GM04503 (cell line): ENCODE measurements around the gene ERN1.

ENCODE experiments used
- DNase-seq: peaks from one replicate; pipeline ENCODE4 v3.0.0-alpha.2; 2012; ENCODE audit warnings: low read depth

ERN1 gene

DNA sequence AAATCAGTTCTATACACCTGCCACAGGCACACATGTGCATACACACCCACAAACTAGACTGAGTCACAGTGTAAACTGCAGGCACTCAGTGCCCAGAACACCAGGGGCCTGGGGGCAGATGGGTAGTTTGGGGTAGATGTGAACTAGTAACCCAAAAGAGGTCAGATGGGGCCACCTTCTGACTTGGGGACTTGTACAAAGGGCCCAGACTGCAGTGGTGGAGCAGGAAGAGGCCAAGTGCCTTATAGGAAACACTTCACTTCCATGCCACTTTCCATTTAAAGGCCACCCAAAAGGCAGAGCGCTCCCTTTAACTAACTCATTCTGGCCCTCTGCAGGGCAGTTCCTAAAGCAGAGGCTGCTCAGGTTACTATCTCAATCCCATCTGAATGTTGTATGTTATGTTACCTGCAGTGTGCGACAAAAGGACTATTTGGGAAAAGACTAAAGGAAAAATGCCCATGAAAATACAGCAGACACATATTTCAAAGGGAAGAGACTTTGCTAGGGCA is 27.8 kb upstream of the ERN1 start:
- DNase-seq = no peak

- no peak for DNase-seq
Observed at GRCh38 chr17:64156670-64157069, 26.7 kb upstream of the ERN1 start.

DNA sequence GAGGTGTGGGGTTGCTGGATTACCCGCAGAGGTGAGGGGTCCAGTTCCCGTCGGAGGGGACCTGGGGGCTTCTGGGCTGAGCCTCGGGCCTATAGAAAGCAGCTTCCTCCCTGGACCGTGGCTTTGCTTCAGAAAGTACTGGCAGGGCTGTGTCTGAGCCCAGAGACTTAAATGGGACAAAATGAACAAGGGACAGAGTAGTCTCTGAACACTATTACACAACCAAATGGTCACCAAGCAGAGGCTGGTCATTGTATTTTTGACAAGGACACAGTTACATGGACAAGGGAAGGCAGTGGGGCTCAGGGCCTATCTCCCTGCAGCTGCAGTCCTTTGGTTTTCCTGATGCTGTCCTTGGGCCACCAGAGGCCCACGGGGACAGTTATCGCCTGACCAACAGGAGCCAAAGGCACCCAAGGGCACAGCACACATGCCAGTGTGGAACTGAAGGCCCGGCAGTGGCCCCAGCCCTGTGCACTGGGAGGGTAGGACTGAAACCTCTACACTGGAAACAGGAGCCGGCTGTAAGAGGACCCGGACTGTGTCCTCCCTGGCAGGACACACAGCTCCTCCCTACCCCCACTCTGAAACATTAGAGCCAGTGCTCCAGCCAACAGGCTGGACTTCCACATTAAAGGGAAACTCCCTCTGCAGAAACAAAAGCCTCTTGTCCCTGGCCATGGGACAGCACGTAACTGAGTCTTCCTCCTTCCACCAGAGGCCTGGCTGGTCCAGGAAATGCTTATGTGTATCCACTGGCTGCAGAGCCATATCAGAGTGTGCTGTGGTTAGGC is 26.0 kb upstream of the ERN1 start:
- DNase-seq = no peak

DNA sequence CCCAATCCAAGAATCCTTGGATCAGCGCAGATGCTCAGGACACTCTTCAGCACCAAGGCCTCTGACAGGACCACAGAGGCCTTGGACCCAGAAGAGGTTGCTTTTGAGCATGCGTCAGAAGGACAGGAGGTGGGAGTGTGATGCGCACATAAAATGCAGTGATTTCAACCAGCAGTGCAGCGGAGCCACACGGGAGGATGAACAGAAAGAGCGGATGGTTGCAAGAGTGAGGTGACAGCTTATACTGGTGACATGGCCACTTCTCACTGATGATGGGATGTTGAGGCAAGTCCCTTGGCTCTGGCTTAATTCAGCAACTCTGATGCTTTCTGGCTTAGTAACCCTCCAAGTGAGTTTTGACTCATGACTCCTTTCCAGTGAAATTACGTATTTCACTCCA is 25.2 kb upstream of the ERN1 start:
- DNase-seq = no peak

GRCh38 chr17:64154717-64155116 is 24.8 kb upstream of the ERN1 start:
- DNase-seq = no peak

- no peak for DNase-seq
Observed at GRCh38 chr17:64154313-64154695, 24.4 kb upstream of the ERN1 start.

- DNase-seq = no peak
Observed at GRCh38 chr17:64153565-64154312, 23.8 kb upstream of the ERN1 start.

- DNase-seq = no peak
Observed at GRCh38 chr17:64152428-64153125, 22.6 kb upstream of the ERN1 start.

GRCh38 chr17:64151016-64151368 is 21.0 kb upstream of the ERN1 start:
- no peak for DNase-seq

DNA sequence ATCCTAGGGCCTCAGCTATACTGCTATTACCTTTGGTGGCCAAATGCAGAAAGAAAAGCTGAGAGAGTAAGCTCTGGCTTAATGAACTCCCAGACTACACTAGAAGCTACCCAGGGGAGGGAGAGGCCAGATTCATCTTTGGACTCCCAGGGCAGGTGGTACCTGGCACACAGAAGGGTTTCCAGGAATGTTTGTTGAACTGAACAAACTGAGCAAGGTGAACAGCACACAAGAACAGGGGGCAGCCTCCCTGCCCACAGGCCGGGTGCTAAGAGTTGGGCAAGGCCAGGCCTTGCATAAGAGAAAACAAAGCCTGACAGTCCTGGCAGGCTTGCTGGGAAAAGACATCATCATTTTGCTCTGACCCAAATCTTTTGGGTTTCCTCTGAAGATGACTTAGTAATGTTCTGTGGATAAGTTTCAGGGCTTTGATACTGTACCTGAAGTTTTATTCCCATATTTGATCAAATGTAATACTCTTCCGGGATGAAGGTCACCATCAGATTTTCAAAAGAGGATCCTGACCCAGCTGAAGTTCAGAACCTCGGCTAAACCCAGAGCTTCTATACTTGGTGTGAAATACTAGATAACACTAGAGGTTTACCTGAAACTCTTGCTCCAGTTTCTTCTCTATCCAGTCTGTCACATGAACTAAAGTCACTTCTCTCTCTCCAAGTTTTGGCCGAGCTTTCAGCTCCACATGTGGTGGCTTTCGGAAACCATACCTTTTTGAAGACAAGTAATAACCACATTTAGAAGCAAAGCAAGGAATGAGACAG is 20.5 kb upstream of the ERN1 start:
- no peak for DNase-seq

GRCh38 chr17:64149196-64149595 is 19.3 kb upstream of the ERN1 start:
- no peak for DNase-seq

GRCh38 chr17:64148699-64149098 is 18.8 kb upstream of the ERN1 start:
- no peak for DNase-seq

DNA sequence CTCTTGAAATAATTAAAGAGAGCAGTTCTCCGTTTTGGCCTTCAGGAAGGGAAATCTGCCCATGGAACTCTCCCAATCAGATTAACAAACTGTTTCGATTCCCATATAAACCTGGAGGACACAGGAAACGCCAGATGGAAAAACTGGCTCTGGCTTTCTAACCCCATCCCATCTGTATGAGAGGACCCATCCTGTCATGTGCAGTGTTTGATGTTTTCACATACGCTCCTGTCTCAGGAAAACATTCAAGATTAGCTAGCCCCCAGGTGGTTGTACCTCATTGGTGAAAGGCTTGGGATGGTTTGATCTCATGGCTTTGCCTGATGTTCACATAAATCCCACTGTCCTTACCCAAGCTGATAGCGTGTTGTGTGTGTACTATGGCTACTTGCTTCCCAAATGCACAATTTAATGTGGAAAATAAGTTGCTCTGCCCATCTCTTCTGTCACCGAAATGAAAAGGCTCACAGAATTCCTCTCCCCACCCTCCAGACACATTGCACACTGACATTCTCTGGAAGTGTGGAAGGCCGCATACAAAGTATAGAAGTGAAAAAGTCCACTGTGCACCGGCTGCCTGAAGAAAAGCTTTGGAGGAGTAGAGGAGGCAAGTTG is 18.2 kb upstream of the ERN1 start:
- no peak for DNase-seq

GRCh38 chr17:64147110-64148016 is 17.4 kb upstream of the ERN1 start:
- no peak for DNase-seq

- DNase-seq = no peak
Observed at GRCh38 chr17:64146418-64147109, 16.6 kb upstream of the ERN1 start.

- DNase-seq = peak; percentile 96
Observed at GRCh38 chr17:64145751-64146417, 15.9 kb upstream of the ERN1 start.

DNA sequence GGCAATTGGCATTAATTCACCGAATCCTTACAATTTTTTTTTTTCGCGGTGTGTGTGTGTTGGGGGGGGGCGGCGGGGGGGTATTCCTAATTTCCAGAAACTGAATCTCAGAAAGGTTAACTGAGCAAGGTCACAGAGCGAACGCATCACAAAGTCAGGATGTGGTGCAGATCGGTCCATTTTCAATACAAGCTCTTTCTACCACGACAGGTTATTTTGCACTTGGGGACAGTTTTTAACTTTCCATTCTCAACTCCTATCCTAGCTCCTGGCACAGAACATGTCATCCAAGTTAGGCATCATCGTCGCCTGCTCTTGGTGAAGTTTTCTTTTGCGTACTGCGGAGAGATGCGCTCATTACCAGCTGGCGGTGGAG is 15.4 kb upstream of the ERN1 start:
- no peak for DNase-seq

- DNase-seq = no peak
Observed at GRCh38 chr17:64139542-64139941, 9.6 kb upstream of the ERN1 start.

DNA sequence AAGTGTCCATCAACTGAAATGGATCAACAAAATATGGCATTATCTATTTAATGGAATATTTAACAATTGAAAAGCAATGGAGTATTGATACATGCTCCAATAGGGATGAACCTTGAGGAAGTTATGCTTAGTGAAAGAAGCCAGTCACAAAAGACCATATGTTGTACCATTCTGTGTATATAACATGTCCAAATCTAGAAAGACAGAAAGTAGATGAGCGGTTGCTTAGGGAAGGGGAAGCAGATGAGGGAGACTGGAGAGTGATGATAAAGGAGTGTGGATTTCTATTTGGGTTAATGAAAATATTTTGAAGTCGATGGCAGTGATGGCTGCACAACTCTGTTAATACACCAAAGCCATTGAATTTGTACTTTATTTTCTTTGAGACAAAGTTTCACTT is 8.5 kb upstream of the ERN1 start:
- no peak for DNase-seq
